ENCODE data around the gene TFCP2L1. TPM values are rescaled to one million over a fixed set of nuclear protein-coding genes. Genes with fewer than 3 reads are reported as not detected.
"Not testable (repeated sequence)": the region's sequence is repeated elsewhere in the genome, so short reads cannot be mapped to it uniquely, and the experiment has no call there.

Gene TFCP2L1
- total RNA-seq, 1 donor from 2014 or later = 0.86 TPM

GRCh38 chr2:121234144-121234543 is 50.9 kb downstream of the TFCP2L1 start:
- H3K27me3 Mint-ChIP-seq = peaks cover 67% of the 10 kb centered on the region
- no peak overlapping the region for H3K4me3 Mint-ChIP-seq (ENCODE audit: low read depth)
- DNase-seq (ENCODE audit: low spot score, unreplicated experiment) = no peak
- no peak overlapping the region for H3K27ac Mint-ChIP-seq
- no peaks in the 10 kb centered on the region for H3K36me3 Mint-ChIP-seq (ENCODE audit: insufficient read depth)
- no peak for TF ChIP-seq CTCF (IDR thresholded peaks at IDR 0.05; ENCODE audit: unreplicated experiment)
- H3K4me1 Mint-ChIP-seq (ENCODE audit: low read depth) = peaks cover 1% of the 10 kb centered on the region
- no peaks in the 10 kb centered on the region for H3K9me3 Mint-ChIP-seq (ENCODE audit: low read depth)

GRCh38 chr2:121233486-121234110 is 51.4 kb downstream of the TFCP2L1 start:
- H3K4me1 Mint-ChIP-seq (ENCODE audit: low read depth) = peaks cover 1% of the 10 kb centered on the region
- DNase-seq (ENCODE audit: low spot score, unreplicated experiment) = no peak
- no peaks in the 10 kb centered on the region for H3K9me3 Mint-ChIP-seq (ENCODE audit: low read depth)
- no peak for TF ChIP-seq CTCF (IDR thresholded peaks at IDR 0.05; ENCODE audit: unreplicated experiment)
- H3K27ac Mint-ChIP-seq = no peak overlapping the region
- H3K27me3 Mint-ChIP-seq = peaks cover 65% of the 10 kb centered on the region
- H3K4me3 Mint-ChIP-seq (ENCODE audit: low read depth) = no peak overlapping the region
- no peaks in the 10 kb centered on the region for H3K36me3 Mint-ChIP-seq (ENCODE audit: insufficient read depth)

GRCh38 chr2:121232626-121233265 is 52.3 kb downstream of the TFCP2L1 start:
- no peaks in the 10 kb centered on the region for H3K36me3 Mint-ChIP-seq (ENCODE audit: insufficient read depth)
- H3K27me3 Mint-ChIP-seq = peaks cover 59% of the 10 kb centered on the region
- H3K4me1 Mint-ChIP-seq (ENCODE audit: low read depth) = peaks cover 4% of the 10 kb centered on the region
- H3K27ac Mint-ChIP-seq = no peak overlapping the region
- no peak for DNase-seq (ENCODE audit: low spot score, unreplicated experiment)
- no peaks in the 10 kb centered on the region for H3K9me3 Mint-ChIP-seq (ENCODE audit: low read depth)
- H3K4me3 Mint-ChIP-seq (ENCODE audit: low read depth) = no peak overlapping the region
- TF ChIP-seq CTCF (IDR thresholded peaks at IDR 0.05; ENCODE audit: unreplicated experiment) = no peak

GRCh38 chr2:121231385-121232000 is 53.5 kb downstream of the TFCP2L1 start:
- no peaks in the 10 kb centered on the region for H3K9me3 Mint-ChIP-seq (ENCODE audit: low read depth)
- no peak for DNase-seq (ENCODE audit: low spot score, unreplicated experiment)
- H3K4me3 Mint-ChIP-seq (ENCODE audit: low read depth) = no peak overlapping the region
- no peak for TF ChIP-seq CTCF (IDR thresholded peaks at IDR 0.05; ENCODE audit: unreplicated experiment)
- no peaks in the 10 kb centered on the region for H3K36me3 Mint-ChIP-seq (ENCODE audit: insufficient read depth)
- H3K27ac Mint-ChIP-seq = no peak overlapping the region
- H3K4me1 Mint-ChIP-seq (ENCODE audit: low read depth) = peaks cover 6% of the 10 kb centered on the region
- peaks cover 56% of the 10 kb centered on the region for H3K27me3 Mint-ChIP-seq

- no peak for TF ChIP-seq CTCF (IDR thresholded peaks at IDR 0.05; ENCODE audit: unreplicated experiment)
- Mint-ChIP-seq H3K27ac (no peak overlapping the region), H3K4me1 (ENCODE audit: low read depth) (peaks cover 6% of the 10 kb centered on the region), H3K36me3 (ENCODE audit: insufficient read depth) (no peaks in the 10 kb centered on the region), H3K9me3 (ENCODE audit: low read depth) (no peaks in the 10 kb centered on the region), H3K4me3 (ENCODE audit: low read depth) (no peak overlapping the region), H3K27me3 (peaks cover 47% of the 10 kb centered on the region)
- no peak for DNase-seq (ENCODE audit: low spot score, unreplicated experiment)
Measured at GRCh38 chr2:121228521-121228920, 56.5 kb downstream of the TFCP2L1 start.

- H3K36me3 Mint-ChIP-seq (ENCODE audit: insufficient read depth); DNase-seq (ENCODE audit: low spot score, unreplicated experiment); H3K4me3 Mint-ChIP-seq (ENCODE audit: low read depth); H3K4me1 Mint-ChIP-seq (ENCODE audit: low read depth); H3K9me3 Mint-ChIP-seq (ENCODE audit: low read depth); H3K27ac Mint-ChIP-seq: not testable (repeated sequence)
- peaks cover 52% of the 10 kb centered on the region for H3K27me3 Mint-ChIP-seq
Measured at GRCh38 chr2:121227381-121228144, 57.4 kb downstream of the TFCP2L1 start.

- not testable (repeated sequence) for DNase-seq (ENCODE audit: low spot score, unreplicated experiment); H3K9me3 Mint-ChIP-seq (ENCODE audit: low read depth); H3K36me3 Mint-ChIP-seq (ENCODE audit: insufficient read depth); H3K4me1 Mint-ChIP-seq (ENCODE audit: low read depth); H3K27ac Mint-ChIP-seq; H3K4me3 Mint-ChIP-seq (ENCODE audit: low read depth)
- peaks cover 63% of the 10 kb centered on the region for H3K27me3 Mint-ChIP-seq
Measured at GRCh38 chr2:121225681-121226080, 59.3 kb downstream of the TFCP2L1 start.

Measured in progenitor cell of endocrine pancreas (in vitro differentiated cells).